NCI-H460 (cell line): ENCODE results near the gene PLCB1. TPM values are rescaled to one million over a fixed set of nuclear protein-coding genes. Genes with fewer than 3 reads are reported as not detected.

Experiments used
- DNase-seq: peaks from one replicate; pipeline ENCODE4 v3.0.0-alpha.2; 2016; ENCODE audit warnings: low read depth; ENCODE audit errors: extremely low read depth
- total RNA-seq: library from RNA; depleted of rRNA; stranded (reverse); fragments of >200 nt; shearing (Covaris generic); gene quantifications from 2 replicates; pipeline ENCODE4 v1.2.3, GENCODE V29; 2014

Gene PLCB1
- total RNA-seq, 1 experiment from 2014 or later: 74.0 TPM

GRCh38 chr20:8292793-8293192, 160.7 kb downstream of the PLCB1 start:
- DNase-seq: no peak

DNA sequence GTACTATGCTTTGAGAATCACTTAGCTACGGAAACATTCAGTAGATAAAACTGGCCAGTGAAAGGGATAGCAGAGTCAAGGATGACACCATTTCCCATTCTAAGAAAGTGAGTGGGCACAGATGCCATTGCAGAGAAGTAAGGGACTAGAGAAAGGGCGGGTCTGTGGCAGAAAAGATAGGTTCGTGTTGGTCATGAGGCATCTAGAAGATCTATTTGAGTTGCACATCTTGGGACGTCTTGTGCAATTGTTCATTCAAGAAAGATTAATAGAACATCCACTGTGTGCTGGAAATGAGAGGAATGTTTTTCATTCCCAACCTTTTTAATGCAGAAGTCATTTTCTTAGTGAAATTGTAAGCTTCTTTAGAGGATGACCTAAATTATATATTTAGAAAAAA, 161.7 kb downstream of the PLCB1 start:
- DNase-seq: no peak

DNA sequence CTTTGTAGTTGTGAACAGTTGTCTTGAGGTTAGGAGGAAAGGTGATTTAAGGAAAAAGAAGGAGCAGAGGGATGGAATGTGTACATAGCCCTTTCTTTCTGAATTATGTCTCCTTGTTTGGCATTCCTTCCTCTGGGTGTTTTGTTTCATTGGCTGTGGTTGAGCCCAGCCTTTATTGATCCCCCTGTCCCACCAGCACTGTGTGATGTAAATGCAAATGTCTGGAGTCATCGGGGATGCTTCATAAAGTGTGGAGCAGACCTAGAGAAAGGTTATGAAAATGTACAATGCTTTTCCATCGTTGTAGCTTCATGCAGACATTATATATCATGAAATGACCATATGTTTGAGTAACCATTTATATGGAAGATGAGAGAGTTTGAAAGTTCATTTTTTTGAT, 164.5 kb downstream of the PLCB1 start:
- no peak for DNase-seq

- no peak for DNase-seq
These were observed 166.5 kb downstream of the PLCB1 start for GRCh38 chr20:8298426-8299043.

DNA sequence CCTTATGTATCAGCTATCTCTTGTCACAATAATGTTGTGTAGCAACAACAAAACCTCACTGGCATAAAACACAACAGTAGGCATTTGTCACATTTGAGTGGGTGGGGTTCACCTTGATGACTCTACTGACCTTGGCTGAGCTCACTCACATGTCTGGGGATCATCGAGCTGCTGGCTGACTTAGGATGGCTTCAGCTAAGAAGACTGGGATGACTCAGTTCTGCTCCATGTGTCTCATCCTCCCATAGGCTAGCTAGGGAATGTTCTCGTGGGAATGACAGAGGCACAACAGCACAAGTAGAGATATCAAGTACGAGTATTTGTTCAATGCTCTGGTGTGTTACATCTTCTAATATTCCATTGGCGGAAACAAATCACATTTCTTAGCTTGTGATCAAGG, 167.9 kb downstream of the PLCB1 start:
- DNase-seq: no peak

- DNase-seq: no peak
These were observed 169.6 kb downstream of the PLCB1 start for GRCh38 chr20:8301655-8302054.

DNA sequence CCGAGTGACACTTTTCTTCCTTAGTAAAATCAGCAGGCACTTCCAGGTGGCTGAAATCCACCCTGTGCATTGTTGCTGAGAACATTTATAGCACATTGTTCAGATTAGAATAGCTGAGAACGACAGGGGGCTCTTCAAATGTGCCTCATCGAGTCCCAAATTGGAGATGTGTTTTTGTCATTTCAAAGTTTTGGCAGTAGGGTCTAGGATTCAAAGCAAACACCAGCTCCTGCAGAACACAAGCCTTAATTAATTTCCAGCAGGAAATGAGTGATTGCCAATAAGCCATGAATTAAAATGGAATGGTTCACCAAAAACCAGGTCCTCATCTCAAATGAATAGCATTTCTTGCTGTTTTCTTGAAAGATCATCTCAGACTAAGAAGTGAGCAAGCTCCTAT, 171.6 kb downstream of the PLCB1 start:
- no peak for DNase-seq

GRCh38 chr20:8304124-8304816, 172.2 kb downstream of the PLCB1 start:
- DNase-seq: no peak

DNA sequence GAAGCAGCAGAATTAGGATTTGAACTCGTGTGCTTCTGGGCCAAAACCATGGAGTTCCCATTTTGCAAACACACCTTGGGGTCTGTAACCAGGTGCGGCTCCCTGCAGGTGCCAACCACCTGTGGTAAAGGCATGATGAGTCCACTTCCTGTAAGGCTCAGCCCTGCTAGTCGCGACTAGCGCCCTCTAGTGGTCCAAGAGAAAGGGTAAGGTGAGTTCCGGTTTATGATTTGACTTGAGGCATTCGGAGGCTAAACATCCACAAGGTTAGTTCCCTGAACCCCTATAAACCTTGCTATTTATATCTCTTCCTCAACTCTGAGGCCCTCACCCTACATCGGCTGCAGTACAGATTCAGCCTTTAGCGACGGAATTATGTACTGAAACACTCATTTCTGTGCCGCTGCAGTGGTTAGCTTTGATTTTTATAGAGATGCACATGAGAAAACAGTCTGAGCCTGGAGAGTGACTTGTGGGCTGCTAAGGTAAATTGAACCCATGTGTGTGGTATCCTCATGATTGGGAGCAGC, 173.4 kb downstream of the PLCB1 start:
- peak; percentile 55 for DNase-seq

DNA sequence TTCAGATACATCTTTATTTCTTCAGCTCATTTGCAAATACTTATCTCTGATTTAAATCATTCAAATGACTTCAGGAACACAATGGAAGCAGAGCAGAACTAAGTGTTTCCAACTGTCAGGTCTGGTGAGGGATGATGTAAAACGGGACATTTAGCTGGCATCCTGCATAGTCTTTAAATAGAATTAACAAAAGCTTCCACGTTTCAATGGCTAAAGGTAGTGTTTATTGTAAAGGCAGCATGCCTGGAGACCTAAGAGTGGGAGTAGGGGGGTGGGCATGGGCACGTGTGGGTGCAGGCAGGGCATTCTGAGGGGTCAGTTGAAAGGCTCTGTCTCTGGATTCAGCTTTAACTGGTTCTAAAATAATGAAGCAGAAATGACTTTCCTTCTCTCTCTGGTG, 174.9 kb downstream of the PLCB1 start:
- DNase-seq: no peak

DNA sequence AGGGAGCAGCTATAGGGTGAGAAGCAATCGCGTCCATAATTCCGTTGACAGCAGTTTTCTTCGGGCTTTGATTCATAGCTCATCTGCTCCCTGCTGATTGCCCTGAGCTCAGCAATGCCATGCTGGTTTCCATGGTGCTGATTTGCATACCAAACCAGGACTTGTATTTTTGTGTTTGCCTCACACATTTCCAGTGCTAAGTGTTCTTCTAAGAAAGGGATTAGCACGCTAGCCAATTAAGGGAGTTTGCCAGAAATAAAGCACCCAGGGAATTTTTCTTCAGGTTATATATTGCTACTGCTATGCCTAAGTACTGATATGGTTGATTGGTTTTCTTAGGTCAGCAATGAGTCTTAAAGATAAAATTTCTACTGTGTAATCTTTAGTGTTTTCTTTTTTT, 177.6 kb downstream of the PLCB1 start:
- no peak for DNase-seq

- no peak for DNase-seq
These were observed 178.6 kb downstream of the PLCB1 start for GRCh38 chr20:8310618-8311017.

DNA sequence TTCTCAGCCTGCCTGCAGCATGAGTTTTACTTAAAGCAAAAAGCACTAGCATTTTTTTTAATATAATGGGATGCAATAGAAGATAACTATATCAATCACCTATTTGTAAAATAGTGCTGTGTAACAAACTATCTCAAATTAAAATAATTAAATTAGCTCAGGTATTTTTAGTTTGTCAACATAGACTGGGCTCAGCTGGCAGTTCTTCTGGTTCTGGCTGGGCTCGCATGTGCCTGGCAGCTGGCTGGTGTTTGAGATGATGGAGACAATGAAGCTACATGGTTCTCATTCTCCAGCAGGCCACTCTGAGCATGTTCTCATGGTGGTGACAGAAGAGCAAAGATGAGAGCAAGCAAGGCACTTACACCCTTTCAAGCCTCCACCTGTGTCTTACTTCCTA, 181.0 kb downstream of the PLCB1 start:
- no peak for DNase-seq

DNA sequence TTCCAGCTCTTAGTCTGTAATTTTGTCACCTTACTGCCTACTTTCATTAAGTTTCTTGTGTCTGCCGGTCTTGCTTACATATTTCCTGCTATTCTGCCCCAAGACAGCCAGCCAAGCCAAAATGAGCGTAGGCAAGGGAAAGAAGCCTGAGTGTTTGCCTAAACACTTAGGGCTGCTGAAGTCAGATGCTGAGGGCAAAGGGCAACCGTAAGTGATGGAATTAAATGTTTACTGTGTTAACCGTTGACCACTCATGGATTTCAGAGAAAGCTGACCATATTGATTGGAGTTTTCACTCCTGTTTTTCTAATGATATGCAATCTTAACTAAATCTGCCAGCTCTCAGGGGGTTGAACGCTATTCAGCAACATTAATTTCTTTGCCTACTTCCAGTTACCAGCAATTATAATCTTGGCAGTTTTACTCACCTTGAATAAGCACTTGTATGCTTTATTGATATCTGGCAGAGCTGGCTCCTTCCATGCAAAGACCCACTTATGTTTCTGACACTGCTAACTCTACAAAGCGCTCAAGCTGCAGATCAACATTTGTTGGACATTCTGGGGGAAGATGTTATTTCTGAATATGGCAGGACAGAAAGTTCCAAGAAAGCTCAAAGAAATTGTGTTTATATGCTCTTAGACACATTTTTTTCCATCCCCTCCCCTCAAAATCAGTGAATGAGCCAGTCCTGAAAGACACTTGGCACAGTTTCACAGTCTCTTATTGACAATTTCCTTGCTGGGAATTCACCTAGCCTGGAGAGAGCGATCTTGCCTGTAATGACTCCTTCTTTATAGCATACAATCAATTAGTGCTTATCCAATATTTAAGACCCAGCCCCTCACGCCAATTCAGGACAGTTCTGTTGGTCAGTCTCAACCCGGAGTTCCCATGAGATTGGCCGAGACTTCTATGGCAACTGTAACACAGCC, 183.8 kb downstream of the PLCB1 start:
- no peak for DNase-seq

- DNase-seq: no peak
These were observed 185.4 kb downstream of the PLCB1 start for GRCh38 chr20:8317448-8317847.

- DNase-seq: no peak
These were observed 187.0 kb downstream of the PLCB1 start for GRCh38 chr20:8318965-8319625.

GRCh38 chr20:8320306-8320705, 188.2 kb downstream of the PLCB1 start:
- DNase-seq: no peak

DNA sequence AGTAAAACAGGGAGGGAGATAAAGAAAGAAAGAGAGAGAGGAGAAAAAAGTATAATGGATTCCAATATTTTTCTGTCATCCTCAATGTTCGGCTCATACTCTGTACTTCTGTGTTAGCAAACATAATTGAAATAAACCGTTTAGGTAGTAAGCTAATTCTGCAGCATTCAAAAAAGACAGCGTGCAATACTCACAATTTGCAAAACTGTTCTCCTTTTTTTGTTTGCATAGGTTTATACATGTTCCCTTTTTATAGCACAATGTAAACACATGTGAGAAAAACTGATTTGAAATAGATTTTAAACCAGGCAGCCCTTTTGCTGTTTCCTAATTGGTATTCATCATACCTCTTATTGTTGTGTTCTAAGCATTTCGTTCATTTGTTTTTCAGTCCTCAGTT, 188.9 kb downstream of the PLCB1 start:
- no peak for DNase-seq

DNA sequence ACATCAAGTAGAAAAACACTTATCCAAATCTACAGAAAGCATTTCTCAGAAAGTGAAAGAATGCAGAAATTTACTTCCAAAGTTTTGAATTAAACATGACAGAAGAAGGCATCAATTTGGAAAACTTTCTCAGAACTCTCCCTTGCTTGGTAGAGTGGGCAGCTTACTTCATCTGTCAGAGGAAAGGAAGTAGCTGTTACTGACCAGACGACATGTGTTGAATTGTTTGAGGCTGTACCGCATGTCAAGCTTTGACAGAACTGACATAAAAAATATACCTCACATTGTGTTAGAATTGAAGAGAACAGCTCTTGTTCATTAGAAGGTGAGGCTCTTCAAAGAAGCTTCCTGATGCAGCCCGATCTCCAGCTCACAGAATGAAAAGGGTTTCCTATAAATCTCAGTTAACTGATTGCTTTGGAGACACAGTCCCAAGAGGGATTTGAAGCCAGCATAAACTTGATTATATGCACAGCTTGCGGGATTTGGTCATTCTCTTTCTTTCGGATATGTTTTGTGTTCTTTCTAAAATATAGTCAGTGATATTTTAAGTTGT, 190.7 kb downstream of the PLCB1 start:
- no peak for DNase-seq

GRCh38 chr20:8326191-8326590, 194.1 kb downstream of the PLCB1 start:
- DNase-seq: no peak

DNA sequence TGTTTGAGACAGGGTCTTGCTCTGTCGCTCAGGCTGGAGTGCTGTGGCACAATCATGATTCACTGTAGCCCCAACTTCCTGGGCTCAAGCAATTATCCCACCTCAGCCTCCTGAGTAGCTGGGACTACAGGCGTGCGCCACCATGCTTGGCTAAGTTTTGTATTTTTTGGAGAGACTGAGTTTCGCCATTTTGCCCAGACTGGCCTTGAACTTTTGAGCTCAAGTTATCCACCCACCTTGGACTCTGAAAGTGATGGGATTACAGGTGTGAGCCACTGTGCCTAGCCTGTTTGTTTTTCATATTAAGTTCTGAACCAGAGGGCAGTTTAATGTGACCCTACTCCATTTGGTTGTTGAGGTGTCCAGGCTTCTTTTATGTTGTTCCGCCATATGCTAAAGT, 194.8 kb downstream of the PLCB1 start:
- DNase-seq: no peak
